GM04504 (cell line): Measurements from ENCODE around the gene DUOX1.

Source experiments
- DNase-seq: peaks from one replicate; pipeline ENCODE4 v3.0.0-alpha.2; 2012; ENCODE audit warnings: low read depth

The DUOX1 gene

DNA sequence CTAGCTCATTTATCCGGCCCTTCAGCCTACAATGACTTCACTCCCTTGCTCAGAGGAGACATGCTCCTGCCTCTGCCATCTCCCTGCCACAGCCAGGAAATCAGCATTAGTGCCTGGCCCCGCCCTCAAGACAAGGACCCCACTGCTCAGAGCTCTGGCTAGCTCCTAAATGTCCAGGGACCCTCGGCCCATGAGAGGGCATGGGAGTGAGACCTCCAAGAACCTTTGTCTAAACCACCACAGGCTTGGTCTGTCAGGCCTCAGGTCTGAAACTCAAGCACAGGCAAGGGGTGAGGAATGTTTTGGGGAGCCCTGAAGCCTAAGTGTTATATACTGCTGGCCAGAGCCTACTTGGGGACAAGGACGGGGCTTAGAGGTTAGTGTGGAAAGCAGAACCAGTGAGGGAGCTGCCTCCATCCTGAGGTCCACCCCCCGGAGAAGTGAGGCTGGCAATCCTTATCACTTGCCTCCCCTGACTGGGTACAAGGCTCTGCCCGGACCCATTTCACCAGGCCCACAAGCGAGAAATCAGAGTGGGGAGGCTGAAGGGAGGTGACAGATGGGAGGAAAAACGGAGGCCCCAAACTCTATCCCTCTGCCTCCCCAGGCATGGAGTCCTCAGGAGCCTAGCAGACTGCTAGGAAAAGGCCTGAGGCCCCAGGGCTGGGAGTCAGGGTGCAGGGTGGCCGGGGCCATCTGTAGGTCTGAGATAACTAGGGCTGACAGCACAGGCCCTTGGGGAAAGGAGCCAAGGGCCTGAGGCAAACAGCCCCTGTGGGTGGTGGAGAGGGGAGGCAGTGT is 39.2 kb downstream of the DUOX1 start:
- DNase-seq = no peak

DNA sequence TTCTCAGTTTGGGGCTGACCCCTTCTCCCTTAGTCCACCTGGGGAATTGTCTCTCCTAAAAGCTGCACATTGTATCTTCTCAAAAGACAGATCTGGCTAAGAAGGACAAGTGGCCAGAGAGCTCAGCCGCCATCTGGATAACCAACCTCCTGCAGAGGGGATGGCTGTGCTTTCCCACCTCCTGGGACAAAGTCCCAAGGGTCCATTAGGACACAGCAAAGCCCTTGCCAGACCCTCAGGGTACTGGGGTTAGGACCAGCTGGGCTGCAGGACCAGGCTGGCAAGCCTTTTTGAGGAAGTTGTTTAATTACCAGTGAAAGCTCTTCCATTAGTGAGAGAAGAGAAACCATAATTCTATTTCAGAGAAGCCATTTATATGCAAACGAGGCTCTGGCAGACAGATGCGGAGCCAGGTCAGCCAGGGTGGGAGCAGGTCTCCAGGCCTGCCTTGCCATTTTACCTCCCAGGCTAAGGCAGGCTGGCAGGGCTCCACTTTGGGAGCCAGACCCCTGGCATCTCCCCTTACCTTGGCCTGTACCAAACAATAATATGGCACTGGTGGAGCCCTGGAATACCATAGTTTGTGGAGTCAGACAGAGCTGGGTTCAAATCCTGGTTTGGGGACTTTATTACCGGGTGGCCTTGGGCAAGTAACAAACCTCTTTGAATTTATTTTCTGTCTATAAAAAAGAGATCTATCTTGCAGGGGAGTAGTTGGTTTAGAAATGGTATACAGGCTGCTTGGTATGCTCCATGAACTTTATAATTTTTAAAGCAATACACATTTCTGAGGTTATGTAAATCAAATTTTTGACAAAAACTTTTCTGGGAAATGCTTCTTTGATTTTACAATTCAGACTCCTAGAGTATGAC is 40.0 kb downstream of the DUOX1 start:
- DNase-seq = no peak

DNA sequence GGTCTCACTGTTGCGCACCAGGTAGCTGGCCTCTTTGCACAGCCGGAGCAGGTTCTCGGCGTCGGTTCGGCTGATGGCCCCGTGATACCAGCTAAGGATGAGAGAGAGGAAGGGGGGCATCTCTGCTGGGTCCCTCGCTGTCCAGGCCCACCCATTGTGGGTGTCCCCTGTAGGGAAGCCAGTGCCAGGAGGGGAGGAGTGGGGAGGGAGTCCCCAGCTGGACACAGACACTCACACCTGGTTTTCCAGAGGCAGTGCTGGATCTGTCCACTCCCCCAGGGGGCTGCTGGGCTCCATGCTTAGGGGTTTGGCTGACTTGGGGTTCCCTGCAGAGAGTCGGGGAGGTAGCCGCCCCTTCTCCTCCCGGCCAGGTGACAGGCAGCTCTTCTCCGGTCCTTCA is 42.1 kb downstream of the DUOX1 start:
- DNase-seq = no peak

DNA sequence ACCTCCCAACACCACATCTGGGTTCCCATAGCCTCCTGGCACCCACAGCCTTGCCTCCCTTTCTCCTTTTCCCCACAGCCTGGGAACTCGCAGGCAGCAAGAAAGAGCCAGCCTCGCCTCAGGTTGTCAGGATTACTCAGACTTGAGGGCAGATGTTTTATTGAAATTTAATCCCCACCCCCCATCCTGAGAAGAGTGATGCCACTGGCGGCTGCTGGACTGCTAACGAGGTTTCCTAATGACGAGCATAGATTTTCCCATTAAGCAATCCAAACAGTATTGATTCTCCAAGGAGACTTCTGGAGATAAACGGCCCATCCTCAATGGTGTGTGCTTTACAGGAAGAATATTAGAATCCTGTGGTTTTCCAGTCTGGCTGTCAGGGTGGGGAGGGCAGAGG is 44.3 kb downstream of the DUOX1 start:
- no peak for DNase-seq

DNA sequence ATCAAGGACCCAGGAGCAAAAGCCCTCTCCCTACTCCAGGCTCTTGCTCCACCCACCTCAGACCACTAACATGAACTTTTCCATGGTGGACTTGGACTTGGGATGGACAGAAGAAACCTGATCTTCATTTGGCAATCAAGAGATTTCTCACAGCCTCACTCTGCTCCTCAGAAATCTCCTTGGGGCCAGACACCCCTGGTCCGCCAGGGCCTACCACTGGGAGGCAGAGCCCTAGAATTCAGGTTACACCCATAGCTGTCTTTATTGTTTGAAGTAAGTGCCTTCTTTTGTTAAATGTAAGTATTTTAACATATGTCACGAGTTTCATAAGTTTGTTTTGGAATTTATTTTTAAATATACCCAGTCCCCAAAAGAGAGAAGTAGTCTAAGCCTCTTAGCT is 44.8 kb downstream of the DUOX1 start:
- no peak for DNase-seq

DNA sequence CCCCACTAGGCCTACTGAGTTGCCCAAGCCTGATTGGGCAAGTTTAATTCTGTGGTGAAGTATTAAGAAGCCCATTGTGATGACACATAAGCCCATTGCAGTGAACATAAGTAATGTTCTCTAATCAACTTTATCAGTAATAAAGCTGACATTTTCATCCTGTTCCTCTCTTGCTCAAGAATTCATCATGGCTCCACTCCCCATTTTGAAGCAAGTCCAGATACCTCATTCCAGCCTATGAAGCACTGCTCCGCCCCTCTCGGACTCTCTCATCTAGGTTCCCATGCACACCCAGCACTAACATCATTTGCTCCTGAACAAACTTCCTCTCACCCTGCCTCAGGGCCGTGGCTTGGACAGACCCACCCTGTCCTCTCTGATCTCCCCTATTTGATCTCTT is 47.5 kb downstream of the DUOX1 start:
- no peak for DNase-seq

DNA sequence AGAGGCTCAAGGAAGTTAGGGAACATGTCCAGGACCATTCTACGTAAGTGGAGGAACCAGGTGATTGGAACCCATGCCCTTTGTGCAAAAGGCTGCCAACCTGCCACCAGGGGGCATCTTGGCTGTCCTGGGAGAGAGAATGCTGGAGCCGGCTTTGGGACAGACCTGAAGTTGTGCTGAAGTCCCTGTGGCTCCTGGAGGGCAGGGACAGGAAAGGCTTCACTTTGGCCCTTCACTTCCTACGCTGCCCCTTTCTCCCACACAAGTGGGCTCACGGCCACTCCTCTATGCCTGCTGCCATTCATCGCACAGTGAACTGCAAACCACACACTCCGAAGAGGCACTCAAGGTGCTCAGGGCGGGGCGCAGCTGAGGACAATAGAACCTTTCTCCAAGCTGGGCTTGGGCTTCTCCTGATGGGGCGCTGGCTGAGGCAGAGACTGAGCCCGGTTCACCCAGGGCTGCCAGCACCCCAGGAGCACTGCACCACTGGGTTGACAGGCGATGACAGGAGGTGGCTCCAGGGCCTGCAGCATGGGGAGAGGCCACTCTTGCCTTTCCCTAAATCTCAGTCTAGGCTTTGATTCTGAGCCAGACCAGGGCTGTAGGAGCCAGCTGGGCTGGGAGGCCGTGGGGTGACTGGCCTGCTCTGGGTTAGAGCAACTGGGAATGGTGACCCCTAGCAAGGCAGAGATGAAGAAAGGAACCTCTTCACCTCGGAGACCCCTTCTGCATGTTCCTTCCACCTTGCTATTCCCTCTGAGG is 49.6 kb downstream of the DUOX1 start:
- no peak for DNase-seq

DNA sequence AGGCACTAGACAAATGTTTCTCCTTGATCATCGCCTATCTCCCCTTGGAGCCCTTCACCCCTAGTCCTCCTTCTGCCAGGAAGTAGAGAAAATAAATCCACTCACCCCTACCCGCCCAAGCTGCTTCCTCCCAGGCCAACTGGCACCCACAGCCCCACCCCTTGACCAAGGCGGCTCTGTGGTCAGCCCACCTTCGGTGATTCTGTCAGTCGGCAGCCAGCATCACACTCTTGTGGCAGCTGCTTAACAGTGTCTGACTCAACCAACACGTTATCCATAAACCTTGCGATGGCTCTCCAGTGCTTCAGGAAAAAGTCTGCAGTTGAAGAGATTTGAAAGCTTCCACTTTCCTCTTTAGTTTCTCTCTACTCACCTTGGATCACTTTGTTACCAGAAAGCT is 50.4 kb downstream of the DUOX1 start:
- DNase-seq = no peak

DNA sequence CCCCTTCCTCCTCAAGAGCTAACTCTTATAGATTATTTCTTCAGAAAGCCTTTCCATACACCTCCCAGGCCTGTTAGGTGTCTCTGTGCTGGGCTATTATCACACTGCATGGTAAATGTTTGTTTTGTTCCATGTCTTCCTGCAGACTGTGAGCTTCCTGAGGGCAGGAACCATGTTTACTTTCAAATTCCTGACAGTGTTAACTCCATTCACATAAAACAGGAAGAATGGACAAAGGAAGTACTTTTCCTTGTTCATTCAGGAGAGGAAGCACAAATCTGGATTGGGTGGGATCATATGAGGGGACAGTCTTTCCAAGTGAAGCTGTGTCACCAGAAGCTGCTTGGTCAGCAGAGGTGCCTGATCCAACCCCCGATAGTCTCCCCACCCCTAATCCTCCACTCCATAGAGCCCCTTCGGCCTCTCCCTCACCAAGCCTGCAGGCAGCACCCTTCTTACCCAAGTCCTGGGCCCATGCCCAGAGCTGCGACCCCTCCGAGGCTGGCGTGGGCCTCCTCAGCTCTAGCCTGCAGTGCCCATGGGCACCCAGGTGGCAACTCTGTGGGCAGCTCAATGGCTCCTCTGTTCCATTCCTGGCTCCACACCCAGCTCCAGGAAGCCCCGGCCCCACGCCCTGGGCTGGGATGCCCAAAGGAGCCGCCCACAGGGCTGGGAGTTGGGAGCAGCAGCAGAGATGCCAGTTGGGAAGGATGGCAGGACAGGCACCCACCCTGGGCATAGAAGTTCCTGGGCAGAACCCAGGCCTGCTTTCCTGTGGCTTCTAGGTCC is 51.0 kb downstream of the DUOX1 start:
- DNase-seq = no peak

DNA sequence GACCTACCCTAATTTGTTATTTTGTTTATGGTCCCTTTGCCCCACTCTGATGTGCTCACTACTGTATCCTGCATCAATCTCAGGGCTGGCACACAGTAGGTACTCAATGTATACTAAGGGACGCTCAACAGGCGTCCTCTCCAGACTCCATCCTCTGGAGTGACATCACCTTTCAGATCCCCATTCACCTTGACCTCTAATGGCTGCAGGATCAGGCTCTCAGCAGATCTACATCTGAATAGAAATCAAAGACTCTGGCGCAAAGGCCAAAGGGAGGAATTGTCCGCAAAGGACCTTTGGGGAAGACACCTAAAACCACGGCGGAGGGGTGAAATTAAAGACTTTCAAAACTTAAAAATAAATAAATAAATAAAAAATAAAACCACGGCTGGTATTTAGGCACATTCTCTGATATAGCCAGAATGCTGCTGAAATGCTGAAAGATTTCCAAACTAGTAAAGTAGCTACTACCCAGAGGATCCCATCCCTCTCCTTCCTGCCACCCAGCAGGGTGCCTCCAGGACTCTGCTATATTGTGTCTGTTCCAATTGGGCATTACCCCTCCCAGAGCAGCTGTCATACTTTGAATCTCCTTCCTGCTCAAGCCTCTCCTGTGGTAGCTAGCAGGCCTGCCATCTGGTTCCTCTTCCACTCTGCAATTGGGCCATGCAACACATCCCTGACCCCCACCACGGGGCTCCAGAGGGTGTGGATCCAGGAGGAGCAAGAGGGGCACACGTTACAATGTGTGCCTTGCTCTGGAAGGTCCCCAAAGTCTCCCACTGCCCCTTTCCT is 51.9 kb downstream of the DUOX1 start:
- DNase-seq = no peak

DNA sequence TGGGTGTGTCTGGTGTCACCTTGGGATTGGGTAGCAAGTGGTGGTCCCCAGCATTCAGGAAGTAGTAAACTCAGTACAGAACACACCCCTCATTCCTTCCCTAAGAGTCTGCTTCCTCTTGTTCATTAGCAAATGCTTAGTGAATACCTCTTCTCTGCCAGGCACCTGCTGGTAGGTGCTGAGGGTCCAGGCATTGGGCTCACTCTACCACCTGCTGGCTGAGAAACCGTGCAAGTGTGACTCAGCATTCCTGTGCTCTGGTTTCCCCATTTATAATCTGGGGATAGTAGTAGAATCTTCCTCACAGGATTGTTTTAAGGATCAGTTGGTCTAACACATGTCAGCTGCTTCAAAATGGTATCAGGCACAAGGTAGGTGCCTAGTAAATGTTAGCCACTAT is 53.2 kb downstream of the DUOX1 start:
- DNase-seq = no peak

DNA sequence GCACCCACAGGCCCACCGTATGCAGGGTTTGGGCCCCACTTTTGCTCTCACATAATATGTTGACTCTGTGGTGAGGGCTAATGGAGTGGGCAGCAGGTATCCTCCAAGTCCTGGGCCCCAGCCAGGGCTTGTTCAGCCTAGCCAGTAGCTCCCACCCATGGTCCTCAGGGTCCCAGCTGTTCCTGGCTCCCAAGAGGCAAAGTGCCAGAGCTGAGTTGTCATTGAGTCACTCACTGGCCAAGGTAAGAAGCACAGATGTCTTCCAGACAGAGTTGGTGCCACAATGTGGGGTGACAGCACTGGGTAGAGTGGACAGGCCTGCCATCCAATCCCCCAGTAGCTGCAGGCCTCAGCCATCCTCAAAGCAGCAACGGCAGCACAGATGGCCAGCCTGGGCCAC is 53.7 kb downstream of the DUOX1 start:
- no peak for DNase-seq

DNA sequence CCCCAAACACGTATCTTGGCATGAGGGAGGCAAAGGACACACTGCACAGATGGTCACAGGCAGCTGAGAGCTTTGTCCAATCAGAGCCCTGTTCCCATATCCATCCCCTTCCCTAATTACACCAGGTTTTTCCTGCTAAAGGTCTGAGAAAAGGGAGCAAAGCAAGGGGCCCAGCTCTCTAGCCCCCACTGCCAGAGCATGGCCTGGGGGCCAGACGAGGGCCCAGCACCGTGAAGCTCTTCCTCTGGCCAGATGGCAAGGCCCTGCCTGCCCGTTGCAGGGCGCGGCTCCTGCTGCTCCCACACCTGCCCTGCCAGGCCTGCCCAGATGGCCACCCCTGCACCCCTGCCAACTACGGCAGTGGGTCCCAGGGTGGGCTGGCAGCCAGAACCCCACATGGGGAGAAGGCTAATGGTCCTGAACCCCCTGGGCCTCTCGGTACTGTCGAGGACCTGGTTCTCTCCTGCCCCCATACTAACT is 54.8 kb downstream of the DUOX1 start:
- DNase-seq = no peak

DNA sequence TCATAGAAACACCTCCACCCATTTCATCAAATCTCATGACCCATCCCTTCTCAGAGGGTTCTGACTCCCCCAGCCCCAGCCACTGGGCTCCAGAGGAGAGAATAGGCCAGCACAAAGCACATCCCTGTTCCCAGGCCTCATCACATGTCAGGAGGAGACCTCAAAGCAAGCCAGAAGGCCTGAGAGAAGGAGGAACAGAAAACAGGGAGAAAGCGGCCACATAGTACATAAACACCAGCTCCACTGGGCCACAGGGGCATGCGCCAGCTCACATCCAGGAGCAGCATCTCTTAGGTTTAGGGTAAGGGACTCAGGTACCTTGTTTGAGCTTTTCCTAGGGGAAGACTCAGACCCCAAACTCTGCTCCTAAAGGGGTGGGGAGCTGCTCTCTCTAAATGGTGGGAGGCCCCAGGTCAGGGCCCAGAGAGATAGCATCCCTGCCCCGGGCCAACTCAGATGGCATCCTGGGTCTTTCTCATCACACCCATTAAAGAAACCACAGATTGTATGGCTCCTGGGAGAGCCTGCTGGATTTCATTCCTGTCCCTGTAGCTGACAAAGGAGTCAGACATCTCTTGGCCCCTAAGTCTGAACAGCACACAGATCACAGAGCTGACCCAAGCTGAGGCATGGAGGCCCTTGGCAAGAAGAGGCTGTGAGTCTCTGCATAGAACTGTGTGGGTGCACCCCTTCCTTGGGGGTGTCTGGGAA is 55.4 kb downstream of the DUOX1 start:
- no peak for DNase-seq

DNA sequence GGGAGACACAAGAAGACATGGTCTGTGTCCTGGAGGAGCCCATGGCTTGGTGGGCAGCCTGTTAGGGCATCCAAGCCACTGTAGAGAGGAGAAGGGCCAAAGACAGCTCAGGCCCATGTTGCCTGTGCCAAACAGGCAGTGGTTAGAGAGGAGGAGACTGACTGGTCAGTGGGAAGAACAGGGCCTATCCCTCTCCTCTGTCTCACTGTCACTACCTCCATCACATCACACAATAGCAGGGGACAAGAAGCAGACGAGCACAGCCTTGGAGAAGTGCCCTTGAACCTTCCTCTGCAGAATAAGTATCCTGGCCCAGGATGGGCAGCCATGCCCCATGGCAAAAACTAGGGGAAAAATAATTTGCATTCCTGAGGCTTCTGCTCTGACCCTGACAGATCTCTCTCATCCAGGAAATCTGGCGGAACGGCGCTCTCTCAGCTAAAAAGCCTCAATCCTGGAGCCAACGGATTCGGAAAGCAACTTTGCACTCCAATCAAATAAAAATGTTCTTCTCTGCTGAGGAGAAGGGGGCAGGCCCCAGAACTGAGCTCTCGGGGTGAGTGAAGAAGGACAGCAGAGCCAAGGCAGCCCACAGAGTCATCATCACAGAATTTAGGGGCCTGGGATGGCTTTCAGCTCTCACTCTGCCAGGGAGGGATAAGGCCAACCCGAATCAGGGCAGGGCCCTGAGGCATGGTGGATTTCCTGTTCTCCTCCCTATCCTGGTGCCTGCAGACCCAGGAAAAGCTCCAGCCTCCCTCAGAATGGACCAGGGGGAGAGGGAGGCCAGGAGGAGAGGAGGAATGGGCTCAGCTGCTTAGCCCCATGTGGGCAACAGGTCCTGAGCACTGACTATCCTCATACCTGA is 56.3 kb downstream of the DUOX1 start:
- no peak for DNase-seq

DNA sequence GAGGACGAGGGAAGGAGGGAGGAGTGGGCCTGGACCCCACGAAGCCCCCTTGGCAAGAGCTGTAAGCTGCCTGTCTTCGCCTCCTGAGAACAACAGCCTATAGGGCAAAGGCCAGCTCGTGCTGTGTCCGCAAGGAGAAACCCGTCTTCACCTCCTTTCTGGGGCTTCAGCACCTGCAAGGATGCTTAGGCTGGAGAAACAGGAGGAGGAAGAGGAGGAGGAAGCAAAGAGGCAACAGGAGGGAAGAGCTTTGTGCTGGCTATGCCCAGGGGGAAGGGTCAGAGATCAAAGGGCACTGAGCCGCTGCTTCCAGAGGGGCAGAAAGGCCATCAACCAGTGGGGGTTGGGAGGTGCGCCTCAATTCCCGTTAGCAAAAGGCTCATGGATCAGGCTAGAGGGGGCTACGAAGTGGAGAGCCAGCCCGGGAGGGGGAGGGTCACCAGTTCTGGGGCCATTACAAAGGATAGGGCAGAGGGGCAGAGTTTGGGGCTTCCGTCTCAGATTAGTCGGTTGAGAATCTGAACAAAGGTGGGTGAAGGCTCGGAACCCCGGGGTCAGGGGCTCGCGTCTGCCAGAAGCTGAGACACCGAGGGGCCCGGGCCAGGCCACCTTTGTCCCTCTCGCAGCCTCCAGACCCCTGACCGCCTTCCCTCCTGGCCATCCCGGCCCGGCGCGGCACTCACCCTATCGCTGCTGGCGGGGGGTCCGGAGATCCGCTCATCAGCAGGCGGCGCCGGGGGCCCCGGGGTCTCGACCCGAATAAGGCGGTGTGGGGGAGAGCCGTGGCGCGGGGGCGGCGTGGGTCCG is 57.2 kb downstream of the DUOX1 start:
- no peak for DNase-seq

DNA sequence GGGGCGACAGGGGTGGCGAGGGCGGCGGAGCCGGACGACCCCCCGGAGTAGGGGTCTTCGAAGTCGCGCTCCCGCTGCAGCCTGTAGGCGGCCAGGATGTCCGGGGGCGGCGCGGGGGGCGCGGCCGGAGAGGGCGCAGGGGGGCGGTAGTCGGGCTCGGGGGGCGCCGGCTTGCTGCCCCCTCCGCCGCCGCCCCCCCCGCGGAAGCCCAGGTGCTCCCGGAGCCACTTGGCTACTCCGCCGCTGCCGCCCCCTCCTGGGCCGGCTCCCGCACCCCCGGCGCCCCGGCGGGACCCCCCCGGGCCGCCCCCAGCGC is 57.7 kb downstream of the DUOX1 start:
- DNase-seq = no peak
